Measurements from ENCODE around the gene SLC4A2. TPM values are rescaled to one million over a fixed set of nuclear protein-coding genes. Genes with fewer than 3 reads are reported as not detected.

SLC4A2 gene
- polyA plus RNA-seq, 2 of the 4 experiments (the other 2 are of a cell fraction), result 112 to 275 TPM

GRCh38 chr7:151100921-151101320, 41.5 kb downstream of the SLC4A2 start:
- no peak for ATAC-seq
- 95% methylated on average over 7 of the region's 10 CpGs for WGBS (ENCODE audit: missing lambda C conversion rate)
- Histone ChIP-seq H3K4me3 (no peak overlapping the region), H3K9me3 (no peaks in the 10 kb centered on the region), H3K4me2 (no peak overlapping the region), H3K4me1 (peaks cover 3% of the 10 kb centered on the region; the same call in 1 of the 3 replicates), H3K27ac (no peak overlapping the region)
- TF ChIP-seq MYC (IDR thresholded peaks at IDR 0.05; ENCODE audit: borderline replicate concordance, low read length), result no peak
- no peak for TF ChIP-seq POLR2A (IDR thresholded peaks at IDR 0.05; ENCODE audit: low read length)
- no peak for TF ChIP-seq CBX2 (IDR thresholded peaks at IDR 0.05; ENCODE audit: borderline replicate concordance, low read depth)
- no peak for TF ChIP-seq HMGXB4 (CRISPR knock-in tag; IDR thresholded peaks at IDR 0.05; ENCODE audit: borderline replicate concordance)
- TF ChIP-seq, protein P1, sequence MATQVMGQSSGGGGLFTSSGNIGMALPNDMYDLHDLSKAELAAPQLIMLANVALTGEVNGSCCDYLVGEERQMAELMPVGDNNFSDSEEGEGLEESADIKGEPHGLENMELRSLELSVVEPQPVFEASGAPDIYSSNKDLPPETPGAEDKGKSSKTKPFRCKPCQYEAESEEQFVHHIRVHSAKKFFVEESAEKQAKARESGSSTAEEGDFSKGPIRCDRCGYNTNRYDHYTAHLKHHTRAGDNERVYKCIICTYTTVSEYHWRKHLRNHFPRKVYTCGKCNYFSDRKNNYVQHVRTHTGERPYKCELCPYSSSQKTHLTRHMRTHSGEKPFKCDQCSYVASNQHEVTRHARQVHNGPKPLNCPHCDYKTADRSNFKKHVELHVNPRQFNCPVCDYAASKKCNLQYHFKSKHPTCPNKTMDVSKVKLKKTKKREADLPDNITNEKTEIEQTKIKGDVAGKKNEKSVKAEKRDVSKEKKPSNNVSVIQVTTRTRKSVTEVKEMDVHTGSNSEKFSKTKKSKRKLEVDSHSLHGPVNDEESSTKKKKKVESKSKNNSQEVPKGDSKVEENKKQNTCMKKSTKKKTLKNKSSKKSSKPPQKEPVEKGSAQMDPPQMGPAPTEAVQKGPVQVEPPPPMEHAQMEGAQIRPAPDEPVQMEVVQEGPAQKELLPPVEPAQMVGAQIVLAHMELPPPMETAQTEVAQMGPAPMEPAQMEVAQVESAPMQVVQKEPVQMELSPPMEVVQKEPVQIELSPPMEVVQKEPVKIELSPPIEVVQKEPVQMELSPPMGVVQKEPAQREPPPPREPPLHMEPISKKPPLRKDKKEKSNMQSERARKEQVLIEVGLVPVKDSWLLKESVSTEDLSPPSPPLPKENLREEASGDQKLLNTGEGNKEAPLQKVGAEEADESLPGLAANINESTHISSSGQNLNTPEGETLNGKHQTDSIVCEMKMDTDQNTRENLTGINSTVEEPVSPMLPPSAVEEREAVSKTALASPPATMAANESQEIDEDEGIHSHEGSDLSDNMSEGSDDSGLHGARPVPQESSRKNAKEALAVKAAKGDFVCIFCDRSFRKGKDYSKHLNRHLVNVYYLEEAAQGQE (IDR thresholded peaks at IDR 0.05), result no peak
- no peak for TF ChIP-seq FOSB (CRISPR knock-in tag; IDR thresholded peaks at IDR 0.05)
- no peak for TF ChIP-seq HOXB5 (CRISPR knock-in tag; IDR thresholded peaks at IDR 0.05)
- no peak for TF ChIP-seq HDAC2 (IDR thresholded peaks at IDR 0.05)
- TF ChIP-seq JUN (IDR thresholded peaks at IDR 0.05), result no peak
- no peak for TF ChIP-seq USF2 (IDR thresholded peaks at IDR 0.05)
- no peak for TF ChIP-seq TFCP2L1 (CRISPR knock-in tag; IDR thresholded peaks at IDR 0.05)
- TF ChIP-seq HOXB13 (CRISPR knock-in tag; IDR thresholded peaks at IDR 0.05; ENCODE audit: low read depth), result no peak
- no peak for TF ChIP-seq EHMT2 (IDR thresholded peaks at IDR 0.05; ENCODE audit: low read depth)
- CTCF ChIA-PET, result interaction anchor here (1.1 to 14.7 kb wide), 4 partner anchors 10 to 89 kb away, joined by 3 to 412 read pairs (median 14); partner anchors contain the start of genes AGAP3, FASTK and TMUB1
- POLR2A ChIA-PET, result no interaction called here
- FAIRE-seq, result no peak
- DNase-seq (ENCODE audit: low read depth in 1 of 2, low spot score in 1 of 2), result no peak

DNA sequence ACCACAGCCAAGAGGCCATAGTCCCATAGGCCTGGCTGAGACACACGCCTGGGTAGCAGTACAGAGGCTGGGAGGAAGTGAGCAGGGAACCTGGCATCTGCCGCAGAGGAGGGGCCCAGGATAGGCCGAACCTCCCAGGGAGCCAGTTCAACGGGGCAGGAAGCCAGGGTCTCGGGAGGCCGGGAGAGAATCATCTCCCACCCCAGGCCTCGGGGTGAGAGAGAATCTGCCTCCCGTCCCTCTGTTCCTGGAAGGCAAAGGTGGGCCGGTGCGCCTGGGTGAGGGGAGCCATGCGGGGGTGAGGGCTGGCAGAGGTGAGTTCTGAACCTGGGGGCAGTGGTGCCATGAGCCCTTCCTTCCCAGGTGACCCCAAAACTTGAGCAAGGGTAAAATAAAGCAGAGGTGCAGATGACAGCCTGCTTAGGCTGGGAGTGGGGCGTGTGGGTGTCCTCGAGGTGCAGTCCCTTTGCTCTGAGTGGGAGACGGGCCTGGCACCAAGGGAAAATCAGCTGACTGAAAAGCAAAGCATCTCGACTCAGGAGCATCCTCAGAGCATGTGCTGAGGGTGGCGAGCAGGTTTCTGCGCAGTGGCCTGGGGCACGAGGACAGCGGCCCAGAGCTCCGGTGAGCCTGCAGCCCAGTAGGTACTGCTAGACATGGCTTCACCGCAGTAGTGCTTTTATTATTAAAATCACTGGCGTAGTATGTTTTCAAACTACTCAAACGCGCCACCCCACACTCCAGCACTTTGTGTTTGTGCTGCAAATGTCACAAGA, 42.4 kb downstream of the SLC4A2 start:
- CTCF ChIA-PET, result interaction anchor here (0.6 to 14.7 kb wide), 6 partner anchors 10 to 1421 kb away, joined by 3 to 412 read pairs (median 6); partner anchors contain the start of genes AGAP3, FASTK and TMUB1
- ATAC-seq, result no peak; a peak in 2 of 6 replicates
- no peak for FAIRE-seq
- POLR2A ChIA-PET, result no interaction called here
- DNase-seq (ENCODE audit: low read depth in 1 of 2, low spot score in 1 of 2), result no peak
- TF ChIP-seq PHF8 (IDR thresholded peaks at IDR 0.05; ENCODE audit: borderline replicate concordance, low read depth) (no peak), RAD21 (conservative IDR thresholded peaks at IDR 0.05 in 1 of 2, IDR thresholded peaks at IDR 0.05 in 1 of 2) (no peak), ZFP36 (IDR thresholded peaks at IDR 0.05; ENCODE audit: borderline replicate concordance, partially characterized antibody) (no peak), JUN (IDR thresholded peaks at IDR 0.05) (no peak), SREBF2 (IDR thresholded peaks at IDR 0.05) (no peak), NPAS2 (CRISPR knock-in tag; IDR thresholded peaks at IDR 0.05; ENCODE audit: borderline replicate concordance) (no peak), NR3C1 (IDR thresholded peaks at IDR 0.05) (no peak), CHD4 (IDR thresholded peaks at IDR 0.05; ENCODE audit: borderline replicate concordance) (no peak), MAFK (IDR thresholded peaks at IDR 0.05; ENCODE audit: partially characterized antibody) (no peak), FOXS1 (CRISPR knock-in tag; IDR thresholded peaks at IDR 0.05) (no peak), RARB (CRISPR knock-in tag; IDR thresholded peaks at IDR 0.05) (no peak), MYC (IDR thresholded peaks at IDR 0.05; ENCODE audit: borderline replicate concordance, low read length) (no peak), HOXA7 (CRISPR knock-in tag; IDR thresholded peaks at IDR 0.05) (no peak), SMC3 (IDR thresholded peaks at IDR 0.05) (no peak), MAX (IDR thresholded peaks at IDR 0.05) (no peak)
- TF ChIP-seq, protein P1 (IDR thresholded peaks at IDR 0.05), result no peak
- H3K4me1 ChIP-seq, result no peaks in the 10 kb centered on the region
- no peak overlapping the region for H3K4me3 ChIP-seq
- WGBS (ENCODE audit: missing lambda C conversion rate), result 91% methylated on average over 24 of the region's 24 CpGs
- no peaks in the 10 kb centered on the region for H3K9me3 ChIP-seq
- no peak overlapping the region for H3K27ac ChIP-seq
- H3K4me2 ChIP-seq, result no peak overlapping the region
